ENCODE data around the gene GDPD2.

Gene GDPD2

GRCh38 chrX:70423936-70424675 lies 992 bp downstream of the GDPD2 start:
- Histone ChIP-seq H3K9ac (ENCODE audit: insufficient read length) (no peak overlapping the region), H3K4me3 (no peak overlapping the region), H3K36me3 (ENCODE audit: insufficient read depth, low read length) (no peaks in the 10 kb centered on the region), H3K27ac (no peak overlapping the region), H3K9me3 (ENCODE audit: low read depth, low read length) (no peaks in the 10 kb centered on the region)
- DNase-seq (ENCODE audit: low read depth, low spot score) = no peak
- TF ChIP-seq POLR2AphosphoS5 (IDR thresholded peaks at IDR 0.05; ENCODE audit: borderline replicate concordance, low read depth, low read length) (no peak), FOXP2 (optimal IDR thresholded peaks at IDR 0.05; ENCODE audit: control extremely low read depth, extremely low read length, insufficient read depth) (no peak), EZH2 (IDR thresholded peaks at IDR 0.05) (no peak)

GRCh38 chrX:70424801-70425200 lies 1.7 kb downstream of the GDPD2 start:
- no peak overlapping the region for H3K4me3 ChIP-seq
- H3K27ac ChIP-seq = no peak overlapping the region
- no peaks in the 10 kb centered on the region for H3K36me3 ChIP-seq (ENCODE audit: insufficient read depth, low read length)
- no peak overlapping the region for H3K9ac ChIP-seq (ENCODE audit: insufficient read length)
- TF ChIP-seq POLR2AphosphoS5 (IDR thresholded peaks at IDR 0.05; ENCODE audit: borderline replicate concordance, low read depth, low read length) (no peak), FOXP2 (optimal IDR thresholded peaks at IDR 0.05; ENCODE audit: control extremely low read depth, extremely low read length, insufficient read depth) (no peak), EZH2 (IDR thresholded peaks at IDR 0.05) (no peak)
- no peaks in the 10 kb centered on the region for H3K9me3 ChIP-seq (ENCODE audit: low read depth, low read length)
- DNase-seq (ENCODE audit: low read depth, low spot score) = no peak

GRCh38 chrX:70426286-70427278 lies 3.5 kb downstream of the GDPD2 start:
- Histone ChIP-seq H3K4me3 (no peak overlapping the region), H3K27ac (no peak overlapping the region), H3K9ac (ENCODE audit: insufficient read length) (no peak overlapping the region), H3K36me3 (ENCODE audit: insufficient read depth, low read length) (no peaks in the 10 kb centered on the region), H3K9me3 (ENCODE audit: low read depth, low read length) (no peaks in the 10 kb centered on the region)
- no peak for DNase-seq (ENCODE audit: low read depth, low spot score)
- TF ChIP-seq POLR2AphosphoS5 (IDR thresholded peaks at IDR 0.05; ENCODE audit: borderline replicate concordance, low read depth, low read length) (no peak), FOXP2 (optimal IDR thresholded peaks at IDR 0.05; ENCODE audit: control extremely low read depth, extremely low read length, insufficient read depth) (no peak), EZH2 (IDR thresholded peaks at IDR 0.05) (no peak)

GRCh38 chrX:70427365-70427764 lies 4.3 kb downstream of the GDPD2 start:
- Histone ChIP-seq H3K27ac (no peak overlapping the region), H3K36me3 (ENCODE audit: insufficient read depth, low read length) (no peaks in the 10 kb centered on the region), H3K9me3 (ENCODE audit: low read depth, low read length) (no peaks in the 10 kb centered on the region), H3K9ac (ENCODE audit: insufficient read length) (no peak overlapping the region), H3K4me3 (no peak overlapping the region)
- DNase-seq (ENCODE audit: low read depth, low spot score) = no peak
- TF ChIP-seq POLR2AphosphoS5 (IDR thresholded peaks at IDR 0.05; ENCODE audit: borderline replicate concordance, low read depth, low read length) (no peak), FOXP2 (optimal IDR thresholded peaks at IDR 0.05; ENCODE audit: control extremely low read depth, extremely low read length, insufficient read depth) (no peak), EZH2 (IDR thresholded peaks at IDR 0.05) (no peak)

GRCh38 chrX:70429759-70430158 lies 6.6 kb downstream of the GDPD2 start:
- H3K4me3 ChIP-seq = no peak overlapping the region
- no peaks in the 10 kb centered on the region for H3K9me3 ChIP-seq (ENCODE audit: low read depth, low read length)
- no peak overlapping the region for H3K9ac ChIP-seq (ENCODE audit: insufficient read length)
- no peak for TF ChIP-seq FOXP2 (optimal IDR thresholded peaks at IDR 0.05; ENCODE audit: control extremely low read depth, extremely low read length, insufficient read depth)
- TF ChIP-seq POLR2AphosphoS5 (IDR thresholded peaks at IDR 0.05; ENCODE audit: borderline replicate concordance, low read depth, low read length) = no peak
- TF ChIP-seq EZH2 (IDR thresholded peaks at IDR 0.05) = no peak
- H3K36me3 ChIP-seq (ENCODE audit: insufficient read depth, low read length) = no peaks in the 10 kb centered on the region
- H3K27ac ChIP-seq = no peak overlapping the region
- no peak for DNase-seq (ENCODE audit: low read depth, low spot score)

- no peaks in the 10 kb centered on the region for H3K9me3 ChIP-seq (ENCODE audit: low read depth, low read length)
- no peak overlapping the region for H3K27ac ChIP-seq
These were observed 10.1 kb downstream of the GDPD2 start for GRCh38 chrX:70432936-70433847.

GRCh38 chrX:70433848-70434351 lies 10.8 kb downstream of the GDPD2 start:
- DNase-seq (ENCODE audit: low read depth, low spot score) = no peak

More at GRCh38 chrX:70432936-70433847, 10.1 kb downstream of the GDPD2 start:
- Histone ChIP-seq H3K4me3 (peak overlapping the region; percentile 78), H3K9ac (ENCODE audit: insufficient read length) (no peak overlapping the region), H3K36me3 (ENCODE audit: insufficient read depth, low read length) (no peaks in the 10 kb centered on the region)
- TF ChIP-seq FOXP2 (optimal IDR thresholded peaks at IDR 0.05; ENCODE audit: control extremely low read depth, extremely low read length, insufficient read depth) = no peak
- no peak for TF ChIP-seq POLR2AphosphoS5 (IDR thresholded peaks at IDR 0.05; ENCODE audit: borderline replicate concordance, low read depth, low read length)
- no peak for TF ChIP-seq EZH2 (IDR thresholded peaks at IDR 0.05)
- DNase-seq (ENCODE audit: low read depth, low spot score) = no peak

More at GRCh38 chrX:70433848-70434351, 10.8 kb downstream of the GDPD2 start:
- H3K36me3 ChIP-seq (ENCODE audit: insufficient read depth, low read length) = no peaks in the 10 kb centered on the region
- H3K27ac ChIP-seq = no peak overlapping the region
- H3K9me3 ChIP-seq (ENCODE audit: low read depth, low read length) = no peaks in the 10 kb centered on the region
- H3K4me3 ChIP-seq = peak overlapping the region; percentile 78
- TF ChIP-seq POLR2AphosphoS5 (IDR thresholded peaks at IDR 0.05; ENCODE audit: borderline replicate concordance, low read depth, low read length) = no peak
- no peak for TF ChIP-seq EZH2 (IDR thresholded peaks at IDR 0.05)
- TF ChIP-seq FOXP2 (optimal IDR thresholded peaks at IDR 0.05; ENCODE audit: control extremely low read depth, extremely low read length, insufficient read depth) = no peak
- no peak overlapping the region for H3K9ac ChIP-seq (ENCODE audit: insufficient read length)

Measured in SK-N-MC (cell line).